ENCODE measurements around the gene SPOP.

SPOP gene

GRCh38 chr17:49549311-49549605 is 128.6 kb downstream of the SPOP start:
- DNase-seq, result no peak
